ENCODE results near the gene PMVK. TPM values are rescaled to one million over a fixed set of nuclear protein-coding genes. Genes with fewer than 3 reads are reported as not detected.

Gene PMVK
- total and polyA plus RNA-seq, 2 of the 8 experiments (the other 6 are each of a cell fraction or from before 2014, with no cell fraction given) = 23.8 to 26.5 TPM

DNA sequence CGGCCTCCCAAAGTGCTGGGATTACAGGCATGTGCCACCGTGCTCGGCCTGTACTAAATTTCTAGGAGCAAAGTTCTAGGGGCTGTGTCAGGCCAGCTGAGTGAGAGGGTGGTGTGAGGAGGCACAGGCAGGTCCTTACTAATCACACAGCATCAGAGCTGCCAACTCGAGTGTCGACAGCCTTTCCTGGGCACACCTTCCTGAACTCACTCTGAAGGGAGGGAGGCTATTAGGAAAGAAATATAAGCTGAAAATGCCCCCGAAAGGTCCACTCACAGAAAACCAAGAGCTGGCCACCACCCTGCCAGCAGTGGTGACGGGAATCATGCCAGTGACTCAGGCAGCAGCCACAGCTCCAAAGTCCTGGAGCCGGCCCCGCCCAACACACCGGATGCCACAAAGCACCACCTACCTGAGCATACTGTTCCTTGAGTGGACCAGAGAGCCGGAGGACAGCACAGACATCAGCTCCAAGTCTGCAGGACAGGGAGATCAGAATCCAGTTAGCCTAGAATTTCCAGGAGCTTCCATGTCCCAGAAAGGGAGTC, 4.5 kb downstream of the PMVK start (continued):
- TF ChIP-seq, protein P1, sequence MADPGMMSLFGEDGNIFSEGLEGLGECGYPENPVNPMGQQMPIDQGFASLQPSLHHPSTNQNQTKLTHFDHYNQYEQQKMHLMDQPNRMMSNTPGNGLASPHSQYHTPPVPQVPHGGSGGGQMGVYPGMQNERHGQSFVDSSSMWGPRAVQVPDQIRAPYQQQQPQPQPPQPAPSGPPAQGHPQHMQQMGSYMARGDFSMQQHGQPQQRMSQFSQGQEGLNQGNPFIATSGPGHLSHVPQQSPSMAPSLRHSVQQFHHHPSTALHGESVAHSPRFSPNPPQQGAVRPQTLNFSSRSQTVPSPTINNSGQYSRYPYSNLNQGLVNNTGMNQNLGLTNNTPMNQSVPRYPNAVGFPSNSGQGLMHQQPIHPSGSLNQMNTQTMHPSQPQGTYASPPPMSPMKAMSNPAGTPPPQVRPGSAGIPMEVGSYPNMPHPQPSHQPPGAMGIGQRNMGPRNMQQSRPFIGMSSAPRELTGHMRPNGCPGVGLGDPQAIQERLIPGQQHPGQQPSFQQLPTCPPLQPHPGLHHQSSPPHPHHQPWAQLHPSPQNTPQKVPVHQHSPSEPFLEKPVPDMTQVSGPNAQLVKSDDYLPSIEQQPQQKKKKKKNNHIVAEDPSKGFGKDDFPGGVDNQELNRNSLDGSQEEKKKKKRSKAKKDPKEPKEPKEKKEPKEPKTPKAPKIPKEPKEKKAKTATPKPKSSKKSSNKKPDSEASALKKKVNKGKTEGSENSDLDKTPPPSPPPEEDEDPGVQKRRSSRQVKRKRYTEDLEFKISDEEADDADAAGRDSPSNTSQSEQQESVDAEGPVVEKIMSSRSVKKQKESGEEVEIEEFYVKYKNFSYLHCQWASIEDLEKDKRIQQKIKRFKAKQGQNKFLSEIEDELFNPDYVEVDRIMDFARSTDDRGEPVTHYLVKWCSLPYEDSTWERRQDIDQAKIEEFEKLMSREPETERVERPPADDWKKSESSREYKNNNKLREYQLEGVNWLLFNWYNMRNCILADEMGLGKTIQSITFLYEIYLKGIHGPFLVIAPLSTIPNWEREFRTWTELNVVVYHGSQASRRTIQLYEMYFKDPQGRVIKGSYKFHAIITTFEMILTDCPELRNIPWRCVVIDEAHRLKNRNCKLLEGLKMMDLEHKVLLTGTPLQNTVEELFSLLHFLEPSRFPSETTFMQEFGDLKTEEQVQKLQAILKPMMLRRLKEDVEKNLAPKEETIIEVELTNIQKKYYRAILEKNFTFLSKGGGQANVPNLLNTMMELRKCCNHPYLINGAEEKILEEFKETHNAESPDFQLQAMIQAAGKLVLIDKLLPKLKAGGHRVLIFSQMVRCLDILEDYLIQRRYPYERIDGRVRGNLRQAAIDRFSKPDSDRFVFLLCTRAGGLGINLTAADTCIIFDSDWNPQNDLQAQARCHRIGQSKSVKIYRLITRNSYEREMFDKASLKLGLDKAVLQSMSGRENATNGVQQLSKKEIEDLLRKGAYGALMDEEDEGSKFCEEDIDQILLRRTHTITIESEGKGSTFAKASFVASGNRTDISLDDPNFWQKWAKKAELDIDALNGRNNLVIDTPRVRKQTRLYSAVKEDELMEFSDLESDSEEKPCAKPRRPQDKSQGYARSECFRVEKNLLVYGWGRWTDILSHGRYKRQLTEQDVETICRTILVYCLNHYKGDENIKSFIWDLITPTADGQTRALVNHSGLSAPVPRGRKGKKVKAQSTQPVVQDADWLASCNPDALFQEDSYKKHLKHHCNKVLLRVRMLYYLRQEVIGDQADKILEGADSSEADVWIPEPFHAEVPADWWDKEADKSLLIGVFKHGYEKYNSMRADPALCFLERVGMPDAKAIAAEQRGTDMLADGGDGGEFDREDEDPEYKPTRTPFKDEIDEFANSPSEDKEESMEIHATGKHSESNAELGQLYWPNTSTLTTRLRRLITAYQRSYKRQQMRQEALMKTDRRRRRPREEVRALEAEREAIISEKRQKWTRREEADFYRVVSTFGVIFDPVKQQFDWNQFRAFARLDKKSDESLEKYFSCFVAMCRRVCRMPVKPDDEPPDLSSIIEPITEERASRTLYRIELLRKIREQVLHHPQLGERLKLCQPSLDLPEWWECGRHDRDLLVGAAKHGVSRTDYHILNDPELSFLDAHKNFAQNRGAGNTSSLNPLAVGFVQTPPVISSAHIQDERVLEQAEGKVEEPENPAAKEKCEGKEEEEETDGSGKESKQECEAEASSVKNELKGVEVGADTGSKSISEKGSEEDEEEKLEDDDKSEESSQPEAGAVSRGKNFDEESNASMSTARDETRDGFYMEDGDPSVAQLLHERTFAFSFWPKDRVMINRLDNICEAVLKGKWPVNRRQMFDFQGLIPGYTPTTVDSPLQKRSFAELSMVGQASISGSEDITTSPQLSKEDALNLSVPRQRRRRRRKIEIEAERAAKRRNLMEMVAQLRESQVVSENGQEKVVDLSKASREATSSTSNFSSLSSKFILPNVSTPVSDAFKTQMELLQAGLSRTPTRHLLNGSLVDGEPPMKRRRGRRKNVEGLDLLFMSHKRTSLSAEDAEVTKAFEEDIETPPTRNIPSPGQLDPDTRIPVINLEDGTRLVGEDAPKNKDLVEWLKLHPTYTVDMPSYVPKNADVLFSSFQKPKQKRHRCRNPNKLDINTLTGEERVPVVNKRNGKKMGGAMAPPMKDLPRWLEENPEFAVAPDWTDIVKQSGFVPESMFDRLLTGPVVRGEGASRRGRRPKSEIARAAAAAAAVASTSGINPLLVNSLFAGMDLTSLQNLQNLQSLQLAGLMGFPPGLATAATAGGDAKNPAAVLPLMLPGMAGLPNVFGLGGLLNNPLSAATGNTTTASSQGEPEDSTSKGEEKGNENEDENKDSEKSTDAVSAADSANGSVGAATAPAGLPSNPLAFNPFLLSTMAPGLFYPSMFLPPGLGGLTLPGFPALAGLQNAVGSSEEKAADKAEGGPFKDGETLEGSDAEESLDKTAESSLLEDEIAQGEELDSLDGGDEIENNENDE (IDR thresholded peaks at IDR 0.05; ENCODE audit: insufficient replicate concordance, low read length) = no peak
- no peak for TF ChIP-seq ASH2L (IDR thresholded peaks at IDR 0.05; ENCODE audit: low read length)
- no peak for TF ChIP-seq CBX5 (IDR thresholded peaks at IDR 0.05; ENCODE audit: low read depth, low read length)
- TF ChIP-seq BRCA1 (IDR thresholded peaks at IDR 0.05; ENCODE audit: low read depth, low read length) = no peak
- no peak for TF ChIP-seq RXRA (IDR thresholded peaks at IDR 0.05; ENCODE audit: insufficient read depth, low read depth, low read length)
- TF ChIP-seq CHD2 (IDR thresholded peaks at IDR 0.05; ENCODE audit: low read length) = no peak
- TF ChIP-seq EGR1 (IDR thresholded peaks at IDR 0.05; ENCODE audit: borderline replicate concordance, low read depth, low read length) = no peak
- no peak for TF ChIP-seq RAD21 (IDR thresholded peaks at IDR 0.05 in 1 of 2, conservative IDR thresholded peaks at IDR 0.05 in 1 of 2; ENCODE audit: low read depth in 2 of 2, low read length in 2 of 2)
- TF ChIP-seq, protein P2, sequence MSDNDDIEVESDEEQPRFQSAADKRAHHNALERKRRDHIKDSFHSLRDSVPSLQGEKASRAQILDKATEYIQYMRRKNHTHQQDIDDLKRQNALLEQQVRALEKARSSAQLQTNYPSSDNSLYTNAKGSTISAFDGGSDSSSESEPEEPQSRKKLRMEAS (IDR thresholded peaks at IDR 0.05) = no peak
- no peak for TF ChIP-seq BCL11A (IDR thresholded peaks at IDR 0.05; ENCODE audit: low read depth in 2 of 2, low read length in 2 of 2)

Measured in H1 (cell line).